ENCODE data around the gene SMC1B.

SMC1B gene

DNA sequence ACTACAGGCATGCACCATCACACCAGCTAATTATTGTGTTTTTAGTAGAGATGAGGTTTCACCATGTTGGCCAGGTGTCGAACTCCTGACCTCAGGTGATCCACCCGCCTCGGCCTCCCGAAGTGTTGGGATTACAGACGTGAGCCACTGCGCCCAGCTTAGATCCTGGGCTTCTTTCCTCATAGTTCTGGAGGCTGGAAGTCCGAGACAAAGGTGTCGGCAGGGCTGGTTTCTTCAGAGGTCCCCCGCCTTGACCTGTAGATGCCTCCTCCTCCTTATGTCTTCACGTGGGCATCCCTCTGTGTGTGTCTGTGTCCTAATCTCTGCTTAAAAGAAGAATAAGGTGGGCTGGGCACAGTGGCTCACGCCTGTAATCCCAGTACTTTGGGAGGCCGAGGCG, 45.1 kb upstream of the SMC1B start:
- H2BK12ac ChIP-seq (ENCODE audit: low read length), result peak overlapping the region; percentile 23
- H4K8ac ChIP-seq (ENCODE audit: low read depth, low read length), result no peak overlapping the region
- H3K9me3 ChIP-seq (ENCODE audit: insufficient read depth, low read depth, low read length), result no peaks in the 10 kb centered on the region
- no peaks in the 10 kb centered on the region for H3K36me3 ChIP-seq (ENCODE audit: control insufficient read depth in 1 of 2, insufficient read depth in 2 of 2, low read length in 2 of 2)
- H3K4me1 ChIP-seq (ENCODE audit: control insufficient read depth in 1 of 2, insufficient read depth in 2 of 2, low read length in 2 of 2), result peaks cover 11 to 25% of the 10 kb centered on the region in 2 experiments
- H3K79me1 ChIP-seq (ENCODE audit: low read length), result peaks cover 29% of the 10 kb centered on the region
- DNase-seq, result no peak
- H3K27me3 ChIP-seq (ENCODE audit: insufficient read depth, low read length), result no peaks in the 10 kb centered on the region
- H3K4me2 ChIP-seq (ENCODE audit: low read length), result no peak overlapping the region
- no peak overlapping the region for H3K4ac ChIP-seq (ENCODE audit: low read depth, low read length)
- H3K18ac ChIP-seq (ENCODE audit: low read length), result no peak overlapping the region
- no peak overlapping the region for H2AFZ ChIP-seq (ENCODE audit: insufficient read depth, low read length, poor library complexity)
- H3K14ac ChIP-seq (ENCODE audit: low read length), result no peak overlapping the region
- no peak overlapping the region for H3K4me3 ChIP-seq (ENCODE audit: low read depth, low read length)
- no peak overlapping the region for H3K23ac ChIP-seq (ENCODE audit: low read length)
- no CpG with 5 or more reads among the region's 13 CpGs for WGBS (ENCODE audit: extremely low coverage, insufficient coverage, insufficient read length)
- no peak overlapping the region for H2BK5ac ChIP-seq (ENCODE audit: low read depth, low read length, poor library complexity)
- H3K9ac ChIP-seq (ENCODE audit: low read length), result no peak overlapping the region
- no peak overlapping the region for H2AK5ac ChIP-seq (ENCODE audit: low read length)
- H3K27ac ChIP-seq (ENCODE audit: low read depth, low read length), result no peak overlapping the region
- no peak overlapping the region for H4K12ac ChIP-seq (ENCODE audit: low read depth, low read length)
- H3K79me2 ChIP-seq (ENCODE audit: control insufficient read depth, insufficient read depth, low read length, poor library complexity), result no peaks in the 10 kb centered on the region
- H2BK120ac ChIP-seq (ENCODE audit: insufficient read depth, low read length, poor library complexity), result no peak overlapping the region
- H4K91ac ChIP-seq (ENCODE audit: low read depth, low read length), result no peak overlapping the region

DNA sequence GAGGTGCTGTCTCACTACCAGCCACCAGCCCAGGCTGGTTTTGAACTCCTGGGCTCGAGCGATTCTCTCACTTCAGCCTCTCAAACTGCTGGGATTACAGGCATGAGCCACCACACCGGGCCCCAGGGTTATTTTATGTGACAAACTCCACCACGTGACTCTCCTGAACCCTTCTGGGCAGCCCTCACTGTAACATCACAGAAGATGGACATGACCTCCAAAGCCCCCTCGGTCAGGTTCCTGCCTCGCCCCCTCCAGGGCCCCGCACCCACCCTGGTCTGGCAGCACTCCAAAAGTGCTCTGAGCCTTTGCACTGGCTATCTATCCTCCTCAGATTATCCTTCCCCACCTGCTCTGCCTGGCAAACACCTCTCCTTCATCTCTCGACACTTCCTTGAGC, 43.4 kb upstream of the SMC1B start:
- peaks cover 11 to 28% of the 10 kb centered on the region in 2 experiments for H3K4me1 ChIP-seq (ENCODE audit: control insufficient read depth in 1 of 2, insufficient read depth in 2 of 2, low read length in 2 of 2)
- no peak overlapping the region for H3K18ac ChIP-seq (ENCODE audit: low read length)
- H3K14ac ChIP-seq (ENCODE audit: low read length), result no peak overlapping the region
- H2AFZ ChIP-seq (ENCODE audit: insufficient read depth, low read length, poor library complexity), result no peak overlapping the region
- H3K27ac ChIP-seq (ENCODE audit: low read depth, low read length), result no peak overlapping the region
- no peaks in the 10 kb centered on the region for H3K27me3 ChIP-seq (ENCODE audit: insufficient read depth, low read length)
- H4K91ac ChIP-seq (ENCODE audit: low read depth, low read length), result peak overlapping the region; percentile 6
- H3K4me2 ChIP-seq (ENCODE audit: low read length), result no peak overlapping the region
- H2BK5ac ChIP-seq (ENCODE audit: low read depth, low read length, poor library complexity), result no peak overlapping the region
- H3K23ac ChIP-seq (ENCODE audit: low read length), result no peak overlapping the region
- no peak for DNase-seq
- no CpG with 5 or more reads among the region's 8 CpGs for WGBS (ENCODE audit: extremely low coverage, insufficient coverage, insufficient read length)
- H3K9ac ChIP-seq (ENCODE audit: low read length), result no peak overlapping the region
- no peaks in the 10 kb centered on the region for H3K36me3 ChIP-seq (ENCODE audit: control insufficient read depth in 1 of 2, insufficient read depth in 2 of 2, low read length in 2 of 2)
- no peak overlapping the region for H3K4ac ChIP-seq (ENCODE audit: low read depth, low read length)
- no peak overlapping the region for H4K12ac ChIP-seq (ENCODE audit: low read depth, low read length)
- no peaks in the 10 kb centered on the region for H3K9me3 ChIP-seq (ENCODE audit: insufficient read depth, low read depth, low read length)
- H2AK5ac ChIP-seq (ENCODE audit: low read length), result peak overlapping the region; percentile 85
- H2BK12ac ChIP-seq (ENCODE audit: low read length), result peak overlapping the region; percentile 33
- H2BK120ac ChIP-seq (ENCODE audit: insufficient read depth, low read length, poor library complexity), result peak overlapping the region; percentile 53
- no peaks in the 10 kb centered on the region for H3K79me2 ChIP-seq (ENCODE audit: control insufficient read depth, insufficient read depth, low read length, poor library complexity)
- peaks cover 31% of the 10 kb centered on the region for H3K79me1 ChIP-seq (ENCODE audit: low read length)
- no peak overlapping the region for H3K4me3 ChIP-seq (ENCODE audit: low read depth, low read length)
- H4K8ac ChIP-seq (ENCODE audit: low read depth, low read length), result peak overlapping the region; percentile 24

DNA sequence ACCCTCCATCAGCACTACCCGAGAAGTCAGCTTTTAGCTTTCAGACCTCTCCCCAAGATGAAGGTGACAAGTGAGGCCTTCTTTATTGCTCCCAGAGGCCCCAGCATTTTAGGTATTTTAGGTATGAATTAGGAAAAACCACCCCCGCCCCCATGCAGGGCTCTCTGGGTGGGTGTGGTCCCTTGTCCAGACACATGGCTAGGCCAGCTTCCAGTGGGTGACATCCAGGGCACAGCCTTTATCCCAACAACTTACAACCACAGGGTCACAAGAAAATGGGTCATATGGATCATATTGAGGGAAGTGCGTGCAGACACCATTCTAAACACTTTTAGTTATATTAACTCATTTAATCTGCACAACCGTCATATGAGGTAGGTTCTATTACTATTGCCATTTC, 42.2 kb upstream of the SMC1B start:
- peaks cover 32% of the 10 kb centered on the region for H3K79me1 ChIP-seq (ENCODE audit: low read length)
- no peak overlapping the region for H2AFZ ChIP-seq (ENCODE audit: insufficient read depth, low read length, poor library complexity)

DNA sequence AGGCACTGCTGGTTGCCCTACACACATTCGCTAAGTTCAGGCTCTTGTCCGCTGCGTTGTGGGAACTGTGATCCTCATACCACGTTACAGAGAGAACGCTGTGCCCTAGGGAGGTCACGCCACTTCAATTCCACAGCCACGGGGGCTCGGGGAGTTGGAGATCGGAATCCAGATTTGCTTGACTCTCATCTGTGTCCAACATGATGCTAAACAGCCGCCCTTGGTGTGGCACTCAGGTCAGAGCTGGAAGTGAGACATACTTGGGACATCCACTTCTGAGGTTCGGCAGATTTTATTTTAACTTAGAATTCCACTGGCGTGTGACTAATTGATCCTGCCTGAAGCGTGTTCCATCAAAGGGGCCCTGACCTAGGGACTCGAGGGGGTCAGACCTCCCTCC, 41.8 kb upstream of the SMC1B start:
- no peak overlapping the region for H3K23ac ChIP-seq (ENCODE audit: low read length)

More for the DNA sequence above, 42.2 kb upstream of the SMC1B start:
- no peak overlapping the region for H3K9ac ChIP-seq (ENCODE audit: low read length)
- peak overlapping the region; percentile 15 for H2BK120ac ChIP-seq (ENCODE audit: insufficient read depth, low read length, poor library complexity)
- no peak overlapping the region for H2AK5ac ChIP-seq (ENCODE audit: low read length)
- H4K91ac ChIP-seq (ENCODE audit: low read depth, low read length), result peak overlapping the region; percentile 65
- no CpG with 5 or more reads among the region's 4 CpGs for WGBS (ENCODE audit: extremely low coverage, insufficient coverage, insufficient read length)
- H3K4ac ChIP-seq (ENCODE audit: low read depth, low read length), result no peak overlapping the region
- H2BK5ac ChIP-seq (ENCODE audit: low read depth, low read length, poor library complexity), result peak overlapping the region; percentile 26
- H3K4me2 ChIP-seq (ENCODE audit: low read length), result no peak overlapping the region
- no peak overlapping the region for H3K14ac ChIP-seq (ENCODE audit: low read length)
- no peak overlapping the region for H3K23ac ChIP-seq (ENCODE audit: low read length)
- H3K4me3 ChIP-seq (ENCODE audit: low read depth, low read length), result no peak overlapping the region
- no peaks in the 10 kb centered on the region for H3K36me3 ChIP-seq (ENCODE audit: control insufficient read depth in 1 of 2, insufficient read depth in 2 of 2, low read length in 2 of 2)
- no peak overlapping the region for H4K12ac ChIP-seq (ENCODE audit: low read depth, low read length)
- H2BK12ac ChIP-seq (ENCODE audit: low read length), result no peak overlapping the region
- H3K27me3 ChIP-seq (ENCODE audit: insufficient read depth, low read length), result no peaks in the 10 kb centered on the region
- DNase-seq, result peak in 1 of 2 donors; percentile 53
- peak overlapping the region; percentile 20 for H3K18ac ChIP-seq (ENCODE audit: low read length)
- H3K27ac ChIP-seq (ENCODE audit: low read depth, low read length), result peak overlapping the region; percentile 28
- no peaks in the 10 kb centered on the region for H3K9me3 ChIP-seq (ENCODE audit: insufficient read depth, low read depth, low read length)
- H3K79me2 ChIP-seq (ENCODE audit: control insufficient read depth, insufficient read depth, low read length, poor library complexity), result no peaks in the 10 kb centered on the region
- H3K4me1 ChIP-seq (ENCODE audit: control insufficient read depth in 1 of 2, insufficient read depth in 2 of 2, low read length in 2 of 2), result peaks cover 9 to 28% of the 10 kb centered on the region in 2 experiments
- no peak overlapping the region for H4K8ac ChIP-seq (ENCODE audit: low read depth, low read length)

More for the DNA sequence above, 41.8 kb upstream of the SMC1B start:
- Histone ChIP-seq H3K36me3 (ENCODE audit: control insufficient read depth in 1 of 2, insufficient read depth in 2 of 2, low read length in 2 of 2) (no peaks in the 10 kb centered on the region), H3K4me1 (ENCODE audit: control insufficient read depth in 1 of 2, insufficient read depth in 2 of 2, low read length in 2 of 2) (peaks cover 10 to 24% of the 10 kb centered on the region in 2 experiments), H2AFZ (ENCODE audit: insufficient read depth, low read length, poor library complexity) (no peak overlapping the region), H3K27me3 (ENCODE audit: insufficient read depth, low read length) (no peaks in the 10 kb centered on the region), H3K79me2 (ENCODE audit: control insufficient read depth, insufficient read depth, low read length, poor library complexity) (no peaks in the 10 kb centered on the region), H3K9ac (ENCODE audit: low read length) (no peak overlapping the region), H3K9me3 (ENCODE audit: insufficient read depth, low read depth, low read length) (no peaks in the 10 kb centered on the region), H3K4me2 (ENCODE audit: low read length) (no peak overlapping the region), H3K4ac (ENCODE audit: low read depth, low read length) (no peak overlapping the region), H2BK5ac (ENCODE audit: low read depth, low read length, poor library complexity) (peak overlapping the region; percentile 43), H3K79me1 (ENCODE audit: low read length) (peaks cover 30% of the 10 kb centered on the region), H3K4me3 (ENCODE audit: low read depth, low read length) (no peak overlapping the region), H2BK120ac (ENCODE audit: insufficient read depth, low read length, poor library complexity) (peak overlapping the region; percentile 35), H2AK5ac (ENCODE audit: low read length) (peak overlapping the region; percentile 61), H4K91ac (ENCODE audit: low read depth, low read length) (peak overlapping the region; percentile 65), H3K18ac (ENCODE audit: low read length) (peak overlapping the region; percentile 55), H4K12ac (ENCODE audit: low read depth, low read length) (no peak overlapping the region), H3K14ac (ENCODE audit: low read length) (peak overlapping the region; percentile 33), H2BK12ac (ENCODE audit: low read length) (peak overlapping the region; percentile 30), H4K8ac (ENCODE audit: low read depth, low read length) (peak overlapping the region; percentile 8), H3K27ac (ENCODE audit: low read depth, low read length) (peak overlapping the region; percentile 28)
- WGBS (ENCODE audit: extremely low coverage, insufficient coverage, insufficient read length), result no CpG with 5 or more reads among the region's 14 CpGs
- peak in 1 of 2 donors; percentile 65 for DNase-seq

Measured in trophoblast cell (in vitro differentiated cells and primary cell).